ENCODE data around the gene OVCH2.
"Not testable (repeated sequence)": the region's sequence is repeated elsewhere in the genome, so short reads cannot be mapped to it uniquely, and the experiment has no call there.

Gene OVCH2

DNA sequence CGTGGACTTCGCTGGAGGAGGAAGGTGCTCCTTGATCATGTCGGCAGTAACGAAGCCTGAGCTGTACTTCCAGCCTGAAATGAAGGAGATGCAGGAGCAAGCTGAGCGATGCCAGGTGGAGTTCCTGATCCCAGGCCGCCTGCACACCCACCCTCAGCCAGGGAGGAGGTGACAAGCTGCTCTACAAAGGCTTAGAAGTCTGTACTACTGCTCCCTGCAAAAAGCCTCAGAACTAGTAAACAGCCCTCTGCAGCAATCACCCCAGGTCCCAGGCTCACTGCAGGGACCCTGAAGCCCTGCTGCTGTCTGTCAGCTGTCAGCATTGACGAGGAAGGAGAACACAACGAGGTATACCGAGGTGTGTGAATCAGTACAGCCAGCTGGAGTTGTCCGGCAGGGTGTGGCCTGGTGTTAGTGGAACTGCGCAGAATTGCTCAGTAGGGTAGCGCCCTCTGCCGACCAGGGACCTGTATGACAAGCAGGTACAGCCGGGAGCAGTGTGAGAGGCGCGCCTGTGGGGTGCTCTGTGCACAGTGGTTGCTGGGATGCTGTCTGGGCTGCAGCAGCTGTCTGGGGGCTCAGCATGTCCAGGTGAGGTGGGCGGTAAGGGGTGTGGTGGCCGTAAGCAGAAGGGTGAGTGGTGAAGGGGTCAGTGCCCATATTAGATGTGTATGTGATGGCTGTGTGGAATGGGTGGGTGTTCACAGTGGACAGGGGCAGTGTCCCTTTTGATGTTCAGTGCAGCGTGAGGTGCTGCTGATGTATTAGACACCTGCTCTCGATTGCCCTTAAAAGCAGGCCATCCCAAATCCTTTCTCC lies 40.6 kb downstream of the OVCH2 start:
- no peaks in the 10 kb centered on the region; the same call in 1 of the 2 replicates for H4K20me1 ChIP-seq (ENCODE audit: insufficient read depth, low read length)
- H3K27ac ChIP-seq (ENCODE audit: low read length), result no peak overlapping the region
- ATAC-seq (ENCODE audit: insufficient read depth, low read depth), result peak; percentile 72
- peak; percentile 51 for DNase-seq
- no peak overlapping the region for H2AFZ ChIP-seq (ENCODE audit: low read depth, low read length)
- no peak overlapping the region for H3K4me2 ChIP-seq (ENCODE audit: insufficient read depth, low read length)
- no peak overlapping the region for H3K9ac ChIP-seq (ENCODE audit: low read depth, low read length)
- H3K79me2 ChIP-seq (ENCODE audit: insufficient read depth, low read length), result no peaks in the 10 kb centered on the region
- H3K4me1 ChIP-seq (ENCODE audit: insufficient read depth, low read length), result no peaks in the 10 kb centered on the region
- peaks cover 2% of the 10 kb centered on the region for H3K9me3 ChIP-seq (ENCODE audit: insufficient read depth, low read length, severe bottlenecking)
- no peaks in the 10 kb centered on the region for H3K27me3 ChIP-seq (ENCODE audit: insufficient read depth, low read length, poor library complexity)
- TF ChIP-seq, protein P1, sequence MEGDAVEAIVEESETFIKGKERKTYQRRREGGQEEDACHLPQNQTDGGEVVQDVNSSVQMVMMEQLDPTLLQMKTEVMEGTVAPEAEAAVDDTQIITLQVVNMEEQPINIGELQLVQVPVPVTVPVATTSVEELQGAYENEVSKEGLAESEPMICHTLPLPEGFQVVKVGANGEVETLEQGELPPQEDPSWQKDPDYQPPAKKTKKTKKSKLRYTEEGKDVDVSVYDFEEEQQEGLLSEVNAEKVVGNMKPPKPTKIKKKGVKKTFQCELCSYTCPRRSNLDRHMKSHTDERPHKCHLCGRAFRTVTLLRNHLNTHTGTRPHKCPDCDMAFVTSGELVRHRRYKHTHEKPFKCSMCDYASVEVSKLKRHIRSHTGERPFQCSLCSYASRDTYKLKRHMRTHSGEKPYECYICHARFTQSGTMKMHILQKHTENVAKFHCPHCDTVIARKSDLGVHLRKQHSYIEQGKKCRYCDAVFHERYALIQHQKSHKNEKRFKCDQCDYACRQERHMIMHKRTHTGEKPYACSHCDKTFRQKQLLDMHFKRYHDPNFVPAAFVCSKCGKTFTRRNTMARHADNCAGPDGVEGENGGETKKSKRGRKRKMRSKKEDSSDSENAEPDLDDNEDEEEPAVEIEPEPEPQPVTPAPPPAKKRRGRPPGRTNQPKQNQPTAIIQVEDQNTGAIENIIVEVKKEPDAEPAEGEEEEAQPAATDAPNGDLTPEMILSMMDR (IDR thresholded peaks at IDR 0.05; ENCODE audit: borderline replicate concordance, extremely low read depth, low read length, poor library complexity, severe bottlenecking), result peak; percentile 76
- TF ChIP-seq EZH2 (IDR thresholded peaks at IDR 0.05; ENCODE audit: borderline replicate concordance, low read depth, low read length, severe bottlenecking), result no peak
- H3K4me3 ChIP-seq (ENCODE audit: low read depth in 1 of 2, low read length in 2 of 2), result no peak overlapping the region
- H3K36me3 ChIP-seq (ENCODE audit: insufficient read depth, low read length), result no peaks in the 10 kb centered on the region

DNA sequence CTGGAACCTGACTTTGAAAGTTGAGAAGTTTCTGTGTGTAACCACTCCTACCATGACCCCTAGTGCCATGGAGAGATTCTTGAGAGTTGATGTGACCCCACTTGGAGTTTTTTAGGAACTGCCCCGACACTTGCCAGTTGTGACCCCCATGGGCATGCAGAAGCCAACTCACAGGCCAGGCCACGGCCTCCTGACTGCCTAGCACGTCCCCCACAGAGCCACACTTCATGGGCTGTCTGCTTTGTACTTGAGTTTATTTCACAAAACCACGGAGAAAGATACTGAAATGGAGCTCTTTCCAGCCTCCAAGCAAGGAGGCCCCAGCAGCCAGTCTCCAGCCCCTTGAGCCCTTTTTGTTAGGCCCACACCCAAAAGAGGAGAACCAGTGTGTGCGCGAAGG lies 41.4 kb downstream of the OVCH2 start:
- Histone ChIP-seq H3K27me3 (ENCODE audit: insufficient read depth, low read length, poor library complexity) (no peaks in the 10 kb centered on the region), H3K9ac (ENCODE audit: low read depth, low read length) (no peak overlapping the region), H4K20me1 (ENCODE audit: insufficient read depth, low read length) (no peaks in the 10 kb centered on the region; the same call in 1 of the 2 replicates), H3K27ac (ENCODE audit: low read length) (no peak overlapping the region), H3K79me2 (ENCODE audit: insufficient read depth, low read length) (no peaks in the 10 kb centered on the region), H2AFZ (ENCODE audit: low read depth, low read length) (no peak overlapping the region), H3K4me2 (ENCODE audit: insufficient read depth, low read length) (no peak overlapping the region), H3K4me1 (ENCODE audit: insufficient read depth, low read length) (no peaks in the 10 kb centered on the region), H3K36me3 (ENCODE audit: insufficient read depth, low read length) (no peaks in the 10 kb centered on the region), H3K9me3 (ENCODE audit: insufficient read depth, low read length, severe bottlenecking) (peaks cover 2% of the 10 kb centered on the region), H3K4me3 (ENCODE audit: low read depth in 1 of 2, low read length in 2 of 2) (no peak overlapping the region)
- TF ChIP-seq, protein P1 (IDR thresholded peaks at IDR 0.05; ENCODE audit: borderline replicate concordance, extremely low read depth, low read length, poor library complexity, severe bottlenecking), result no peak
- TF ChIP-seq EZH2 (IDR thresholded peaks at IDR 0.05; ENCODE audit: borderline replicate concordance, low read depth, low read length, severe bottlenecking), result no peak
- DNase-seq (no peak), ATAC-seq (ENCODE audit: insufficient read depth, low read depth) (no peak)

DNA sequence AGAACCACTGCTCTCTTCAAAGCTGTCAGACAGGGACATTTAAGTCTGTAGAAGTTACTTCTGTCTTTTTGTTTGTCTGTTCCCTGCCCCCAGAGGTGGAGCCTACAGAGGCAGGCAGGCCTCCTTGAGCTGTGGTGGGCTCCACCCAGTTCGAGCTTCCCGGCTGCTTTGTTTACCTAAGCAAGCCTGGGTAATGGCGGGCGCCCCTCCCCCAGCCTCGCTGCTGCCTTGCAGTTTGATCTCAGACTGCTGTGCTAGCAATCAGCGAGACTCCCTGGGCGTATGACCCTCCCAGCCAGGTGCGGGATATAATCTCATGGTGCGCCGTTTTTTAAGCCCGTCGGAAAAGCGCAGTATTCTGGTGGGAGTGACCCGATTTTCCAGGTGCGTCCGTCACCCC lies 42.7 kb downstream of the OVCH2 start:
- H3K9ac ChIP-seq (ENCODE audit: low read depth, low read length); H3K4me2 ChIP-seq (ENCODE audit: insufficient read depth, low read length); H3K4me3 ChIP-seq (ENCODE audit: low read depth in 1 of 2, low read length in 2 of 2); H2AFZ ChIP-seq (ENCODE audit: low read depth, low read length); H3K9me3 ChIP-seq (ENCODE audit: insufficient read depth, low read length, severe bottlenecking); H3K27ac ChIP-seq (ENCODE audit: low read length); ATAC-seq (ENCODE audit: insufficient read depth, low read depth); H3K4me1 ChIP-seq (ENCODE audit: insufficient read depth, low read length); H4K20me1 ChIP-seq (ENCODE audit: insufficient read depth, low read length); H3K36me3 ChIP-seq (ENCODE audit: insufficient read depth, low read length); H3K79me2 ChIP-seq (ENCODE audit: insufficient read depth, low read length); DNase-seq; H3K27me3 ChIP-seq (ENCODE audit: insufficient read depth, low read length, poor library complexity): not testable (repeated sequence)

DNA sequence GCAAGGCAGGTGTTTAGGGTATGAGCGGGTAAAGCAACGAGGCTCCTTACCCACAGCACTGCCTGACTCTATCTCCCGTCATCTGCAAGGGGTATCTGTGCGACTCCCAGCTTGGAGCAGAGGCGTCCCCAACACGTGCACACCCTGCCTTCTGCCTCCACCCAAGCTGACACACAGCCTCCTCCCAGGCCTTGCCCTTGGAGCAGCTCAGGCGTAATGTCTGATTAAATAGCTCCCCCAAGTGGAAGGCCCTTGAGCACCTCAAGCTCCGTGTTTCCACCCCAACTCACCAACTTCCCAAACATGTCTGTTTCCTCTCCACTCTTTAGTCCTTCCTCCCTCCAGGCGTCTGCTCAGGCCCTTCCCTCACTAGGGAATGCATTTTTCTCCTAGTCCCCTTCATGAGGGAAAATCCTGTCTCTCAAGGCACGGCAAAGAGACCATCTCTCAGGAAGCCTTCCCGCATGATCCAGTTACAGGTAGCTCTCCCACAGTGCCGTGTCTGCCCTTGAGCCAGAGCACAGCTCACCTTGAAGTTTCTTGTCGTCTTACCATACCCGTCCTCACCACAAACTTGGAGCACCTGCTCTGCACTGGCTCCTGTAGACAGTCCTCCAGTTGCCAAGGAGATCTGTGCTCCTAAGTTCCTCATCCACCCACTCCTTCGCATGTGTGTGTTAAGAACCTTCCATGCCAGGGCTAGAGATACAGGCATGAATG lies 48.8 kb downstream of the OVCH2 start:
- H3K4me2 ChIP-seq (ENCODE audit: insufficient read depth, low read length), result no peak overlapping the region
- no peaks in the 10 kb centered on the region for H3K27me3 ChIP-seq (ENCODE audit: insufficient read depth, low read length, poor library complexity)
- no peaks in the 10 kb centered on the region for H3K79me2 ChIP-seq (ENCODE audit: insufficient read depth, low read length)
- H3K4me1 ChIP-seq (ENCODE audit: insufficient read depth, low read length), result no peaks in the 10 kb centered on the region
- no peak overlapping the region for H3K27ac ChIP-seq (ENCODE audit: low read length)
- no peak overlapping the region for H3K9ac ChIP-seq (ENCODE audit: low read depth, low read length)
- no peak overlapping the region for H2AFZ ChIP-seq (ENCODE audit: low read depth, low read length)
- DNase-seq (no peak), ATAC-seq (ENCODE audit: insufficient read depth, low read depth) (peak; percentile 33; the same call in 1 of the 3 replicates)
- H3K36me3 ChIP-seq (ENCODE audit: insufficient read depth, low read length), result no peaks in the 10 kb centered on the region
- H4K20me1 ChIP-seq (ENCODE audit: insufficient read depth, low read length), result no peaks in the 10 kb centered on the region; the same call in 1 of the 2 replicates
- no peak for TF ChIP-seq EZH2 (IDR thresholded peaks at IDR 0.05; ENCODE audit: borderline replicate concordance, low read depth, low read length, severe bottlenecking)
- TF ChIP-seq, protein P1 (IDR thresholded peaks at IDR 0.05; ENCODE audit: borderline replicate concordance, extremely low read depth, low read length, poor library complexity, severe bottlenecking), result peak; percentile 53
- H3K9me3 ChIP-seq (ENCODE audit: insufficient read depth, low read length, severe bottlenecking), result no peaks in the 10 kb centered on the region
- no peak overlapping the region for H3K4me3 ChIP-seq (ENCODE audit: low read depth in 1 of 2, low read length in 2 of 2)

All from DND-41 (cell line).